GM21526 (cell line): ENCODE results near the gene ASB13.
"Not testable (repeated sequence)": the region's sequence is repeated elsewhere in the genome, so short reads cannot be mapped to it uniquely, and the experiment has no call there.

ENCODE experiments used
- ATAC-seq: cut with Tn5 transposase; IDR thresholded peaks from one replicate; pipeline ENCODE4 v1.9.1; 2021; ENCODE audit warnings: moderate library complexity; ENCODE audit not compliant: unreplicated experiment, low FRiP score

The ASB13 gene

DNA sequence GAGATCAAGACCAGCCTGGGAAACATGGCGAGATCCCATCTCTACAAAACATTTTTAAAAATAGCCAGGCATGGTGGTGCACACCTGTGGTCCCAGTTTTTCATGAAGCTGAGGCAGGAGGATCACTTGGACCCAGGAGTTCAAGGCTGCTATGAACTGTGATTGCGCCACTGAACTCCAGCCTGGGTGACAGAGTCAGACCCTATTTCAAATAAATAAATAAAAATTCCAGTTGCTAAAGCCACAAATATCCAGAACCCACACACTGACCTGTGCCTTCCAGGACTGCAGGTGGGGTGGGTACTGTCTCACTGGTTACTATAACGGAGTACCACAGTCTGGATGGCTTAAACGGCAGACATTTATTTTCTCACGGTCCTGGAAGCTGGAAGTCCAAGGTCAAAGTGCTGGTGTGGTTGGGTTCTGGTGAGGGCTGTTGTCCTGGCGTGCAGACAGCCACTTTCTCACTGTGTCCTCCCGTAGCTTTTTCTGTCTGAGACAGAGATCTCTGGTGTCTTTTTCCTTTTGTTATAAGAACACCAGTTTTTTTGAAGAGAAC is 38.8 kb downstream of the ASB13 start:
- no peak for ATAC-seq

DNA sequence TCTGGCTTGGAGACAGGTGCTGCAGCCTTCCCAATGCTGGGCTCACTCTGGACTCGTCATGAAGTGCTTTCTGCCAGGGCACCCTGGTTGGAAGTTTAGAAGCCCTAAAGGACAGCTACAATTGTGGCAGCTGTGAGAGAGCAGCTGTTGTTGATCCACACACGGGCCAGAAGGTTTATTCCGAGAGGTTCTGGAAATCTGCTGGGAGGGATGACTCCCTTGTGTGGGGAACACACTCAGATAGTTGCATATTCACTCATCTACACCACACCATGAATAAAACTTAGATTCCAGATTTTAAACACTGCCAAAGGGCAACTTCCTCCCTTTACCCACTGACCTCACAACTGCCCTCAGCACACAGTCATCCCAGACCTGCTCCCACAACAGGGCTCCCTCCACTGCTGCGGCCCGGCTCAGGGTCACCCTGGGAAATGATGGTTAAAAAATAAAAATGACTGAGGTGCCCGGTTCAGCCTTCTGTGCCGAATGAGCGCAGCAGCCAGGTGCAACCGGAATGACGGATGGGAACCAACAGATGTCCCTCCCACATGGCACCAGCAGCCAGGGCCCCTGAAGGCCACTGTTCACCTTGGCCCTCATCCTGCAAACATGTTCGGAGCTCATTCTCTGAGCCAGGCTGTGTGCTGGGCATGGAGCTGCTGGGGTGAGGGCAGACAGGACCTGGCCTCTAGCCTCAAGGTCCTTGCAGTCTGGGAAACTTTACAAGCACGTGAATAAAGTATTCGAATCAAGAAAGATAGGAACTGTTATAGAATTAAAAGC is 40.2 kb downstream of the ASB13 start:
- no peak for ATAC-seq

DNA sequence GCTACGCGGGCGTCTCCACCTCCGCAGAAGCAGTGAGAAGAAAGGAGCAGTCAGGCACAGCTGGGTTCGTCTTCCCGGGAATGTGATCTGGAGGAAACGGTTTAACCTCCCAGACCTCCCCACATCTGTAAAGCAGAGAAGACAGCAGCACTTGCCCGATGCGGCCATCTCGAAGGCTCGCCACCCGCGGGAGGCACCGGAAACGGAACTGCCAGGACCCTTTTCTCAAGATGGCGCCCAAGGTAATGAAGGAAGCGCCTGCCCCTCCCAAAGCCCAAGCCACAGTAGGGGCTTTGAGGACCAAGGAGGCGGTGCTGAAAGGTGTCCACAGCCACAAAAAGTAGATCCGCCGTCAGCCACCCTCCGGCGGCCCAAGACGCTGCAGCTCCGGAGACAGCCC is 41.7 kb downstream of the ASB13 start:
- no peak for ATAC-seq

DNA sequence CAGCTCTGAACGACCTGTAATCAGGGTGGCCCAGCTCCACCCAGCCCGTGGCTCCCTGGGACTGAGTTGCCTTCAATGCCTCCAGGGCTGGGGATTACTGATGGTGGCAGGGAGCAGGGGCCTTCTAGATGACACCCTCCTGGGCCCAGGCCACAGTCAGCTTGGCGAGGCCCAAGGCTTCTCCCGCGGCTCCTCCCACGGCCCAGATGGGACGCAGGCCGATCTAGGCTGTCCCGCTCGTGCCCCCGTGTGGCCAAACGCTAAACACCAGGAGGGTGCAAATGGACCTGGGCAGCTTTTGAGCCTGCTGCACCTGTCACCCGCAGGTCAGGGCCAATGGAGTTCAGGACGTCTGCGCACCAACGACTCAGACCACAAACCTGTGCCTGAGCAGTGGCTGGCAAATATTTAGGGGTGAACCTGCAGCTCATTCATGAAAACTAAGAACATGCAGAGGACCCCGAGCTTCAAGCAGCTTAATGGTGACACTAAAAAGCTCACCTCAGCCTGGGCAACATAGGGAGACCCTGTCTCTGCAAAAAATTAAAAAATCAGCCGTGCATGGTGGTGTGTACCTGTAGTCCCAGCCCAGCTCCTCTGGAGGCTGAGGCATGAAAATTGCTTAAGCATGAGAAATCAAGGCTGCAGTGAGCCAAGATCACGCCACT is 43.2 kb downstream of the ASB13 start:
- ATAC-seq, result peak; percentile 95

GRCh38 chr10:5622186-5622960 is 44.0 kb downstream of the ASB13 start:
- no peak for ATAC-seq

GRCh38 chr10:5621371-5621770 is 45.0 kb downstream of the ASB13 start:
- not testable (repeated sequence) for ATAC-seq

- ATAC-seq, result no peak
Measured at GRCh38 chr10:5620966-5621365, 45.4 kb downstream of the ASB13 start.

DNA sequence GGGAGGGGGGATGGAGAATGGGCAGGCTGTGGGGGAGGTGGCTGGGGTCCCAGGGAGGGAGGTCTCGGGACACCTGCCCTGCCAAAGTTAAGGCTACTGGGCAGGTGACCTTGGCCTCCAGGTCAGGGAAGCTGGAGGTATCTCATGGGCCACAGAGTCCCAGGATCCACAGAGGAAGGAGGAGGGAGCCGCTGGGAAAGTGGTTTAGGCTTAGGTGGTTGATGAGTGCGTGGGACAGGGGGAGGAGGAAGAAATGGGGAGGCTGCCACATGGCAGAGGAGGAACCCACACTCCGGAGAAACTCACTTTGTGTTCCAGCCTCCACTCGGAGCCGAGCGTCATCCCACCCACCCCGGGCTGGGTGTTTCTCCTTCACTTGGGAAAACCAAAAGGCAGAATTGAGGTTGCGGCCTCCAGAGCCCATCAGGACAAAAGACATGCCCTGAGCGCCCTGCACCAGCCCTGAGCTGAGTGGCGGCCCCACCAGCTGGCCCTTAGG is 46.1 kb downstream of the ASB13 start:
- no peak for ATAC-seq

DNA sequence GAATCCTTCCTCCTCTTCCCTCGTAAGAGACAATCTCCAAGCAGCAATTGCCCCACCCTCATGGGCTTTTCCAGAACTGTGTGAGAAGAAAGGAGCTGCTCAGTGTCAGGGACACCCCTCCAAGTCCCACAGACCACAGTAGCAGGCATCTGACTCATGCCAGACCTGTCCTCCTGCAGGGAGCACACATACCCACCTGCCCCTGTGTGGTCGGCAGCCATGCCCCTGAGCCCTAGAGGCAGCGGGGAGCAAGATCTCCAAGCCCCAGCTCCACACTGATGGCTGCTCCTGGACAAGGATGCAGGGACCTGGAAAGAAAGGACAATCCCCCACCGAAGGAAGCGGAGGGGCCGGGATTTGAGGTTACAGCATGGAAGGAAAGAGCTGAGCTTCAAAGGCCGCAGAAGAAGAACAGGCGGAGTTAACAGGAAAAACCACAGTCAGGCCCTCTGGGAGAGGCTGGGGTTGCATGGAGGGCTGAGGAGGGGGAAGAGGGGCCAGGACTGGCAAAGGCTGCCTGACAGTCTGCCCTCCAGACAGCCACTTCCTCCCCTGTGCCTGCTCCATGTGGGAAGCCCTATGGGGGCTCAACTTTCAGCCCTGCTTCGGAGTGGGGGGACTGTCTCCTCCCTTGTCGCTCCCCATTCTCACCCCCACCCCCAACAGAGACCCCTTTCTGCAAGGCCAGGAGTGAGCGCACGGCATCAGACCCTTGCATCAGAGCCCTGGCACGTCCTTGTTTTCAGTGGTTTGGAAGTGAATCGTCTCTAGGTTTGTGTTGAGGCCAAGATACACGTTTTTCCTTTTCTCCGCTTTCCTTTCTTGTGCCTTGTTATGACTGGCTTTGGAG is 46.8 kb downstream of the ASB13 start:
- ATAC-seq, result no peak

DNA sequence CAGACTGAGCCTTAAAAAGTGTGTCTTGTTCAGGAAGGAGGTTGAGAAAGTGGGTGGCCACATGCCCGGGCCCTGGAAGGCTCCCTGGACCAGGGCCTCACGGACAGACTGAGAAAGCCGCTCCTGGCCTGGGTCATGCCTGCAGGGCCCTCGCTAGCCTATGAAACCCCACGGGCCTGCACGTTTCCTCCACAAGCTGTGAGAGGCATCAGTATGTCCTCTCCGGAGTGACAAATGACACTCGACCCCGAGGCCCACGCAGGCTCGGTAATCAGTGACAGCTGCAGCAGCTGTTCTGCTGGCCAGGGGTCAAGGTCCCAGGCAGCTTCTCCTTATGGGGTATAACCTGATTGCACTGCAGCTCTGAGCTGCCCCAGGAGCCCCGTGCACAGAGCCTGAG is 47.6 kb downstream of the ASB13 start:
- ATAC-seq, result no peak

GRCh38 chr10:5618042-5618441 is 48.4 kb downstream of the ASB13 start:
- no peak for ATAC-seq

DNA sequence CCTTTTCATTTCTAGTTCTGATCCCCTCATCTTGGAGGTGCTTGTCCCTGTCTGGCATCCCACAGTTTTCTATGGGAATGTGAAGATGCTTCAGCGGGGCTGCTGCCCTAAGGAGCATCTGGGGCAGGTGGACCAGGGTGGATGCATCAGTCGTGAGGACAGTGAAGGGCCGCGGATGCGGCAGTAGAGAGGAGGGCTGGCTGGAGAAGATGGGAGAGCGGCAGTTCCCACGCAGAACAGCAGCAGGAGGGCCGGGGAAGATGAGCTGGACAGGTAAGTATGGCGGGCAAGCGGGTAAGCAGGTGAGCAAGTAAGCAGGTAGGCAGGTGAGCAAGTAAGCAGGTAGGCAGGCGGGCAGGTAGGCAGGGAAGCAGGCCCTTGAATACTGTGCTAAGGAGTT is 48.9 kb downstream of the ASB13 start:
- no peak for ATAC-seq

- no peak for ATAC-seq
Measured at GRCh38 chr10:5616836-5617235, 49.6 kb downstream of the ASB13 start.

GRCh38 chr10:5616046-5616445 is 50.3 kb downstream of the ASB13 start:
- no peak for ATAC-seq

DNA sequence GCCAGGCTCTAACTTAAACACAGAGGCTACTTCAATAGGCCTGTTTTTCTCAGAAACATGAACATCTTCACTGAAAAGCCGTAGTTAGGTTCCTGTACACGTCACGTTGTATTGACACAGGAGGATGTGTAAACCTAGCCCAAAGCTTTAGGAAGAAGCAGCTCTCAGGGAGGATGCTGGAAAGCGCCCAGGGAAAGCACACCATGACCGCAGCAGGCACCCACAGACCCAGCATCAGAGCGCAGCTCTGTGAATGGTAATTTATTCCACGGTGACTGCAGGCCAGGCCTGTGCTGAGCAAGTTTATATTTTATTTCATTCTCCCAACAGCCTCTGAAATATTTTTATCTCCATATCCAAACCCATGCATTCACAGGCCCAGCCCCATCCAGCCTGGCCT is 51.1 kb downstream of the ASB13 start:
- no peak for ATAC-seq

GRCh38 chr10:5614155-5614721 is 52.2 kb downstream of the ASB13 start:
- no peak for ATAC-seq

GRCh38 chr10:5613481-5614154 is 52.8 kb downstream of the ASB13 start:
- ATAC-seq, result no peak

GRCh38 chr10:5611899-5612680 is 54.3 kb downstream of the ASB13 start:
- ATAC-seq, result no peak
